CD14-positive monocyte (primary cell): ENCODE data around the gene CELF1. TPM values are rescaled to one million over a fixed set of nuclear protein-coding genes. Genes with fewer than 3 reads are reported as not detected.

Experiments used
- DNase-seq, 3 donors: peaks; one replicate each; pipeline ENCODE4 v3.0.0-alpha.2; 2011 to 2022
- H2AFZ ChIP-seq: 2 replicates; pipeline ENCODE4 v1.6.0; 2012; ENCODE audit warnings: mild to moderate bottlenecking, low read depth, low read length, inconsistent platforms; ENCODE audit not compliant: insufficient read depth, poor library complexity, severe bottlenecking
- H3K27ac ChIP-seq, 2 donors: 1 replicate in 1 of 2; 2 replicates in 1 of 2; pipeline ENCODE4 v1.5.1; 2012 to 2013; ENCODE audit warnings: low read length in 2 of 2, control low read depth in 1 of 2, inconsistent platforms in 1 of 2, low read depth in 1 of 2, mild to moderate bottlenecking in 1 of 2
- H3K27me3 ChIP-seq, 2 donors: one replicate each; pipeline versions ENCODE4 v1.6.0 to v1.6.1; 2011 to 2013; ENCODE audit warnings: low read length in 2 of 2; ENCODE audit not compliant: control insufficient read depth in 2 of 2, insufficient read depth in 2 of 2
- H3K36me3 ChIP-seq, 2 donors: replicated peaks in 1 of 2; 1 replicate in 1 of 2; 2 replicates in 1 of 2; pipeline versions ENCODE4 v1.5.1 to v1.6.1; 2012 to 2013; ENCODE audit warnings: low read length in 2 of 2, control low read depth in 1 of 2, inconsistent platforms in 1 of 2, mild to moderate bottlenecking in 1 of 2; ENCODE audit not compliant: insufficient read depth in 2 of 2, control insufficient read depth in 1 of 2
- H3K4me1 ChIP-seq, 2 donors: 1 replicate in 1 of 2; 2 replicates in 1 of 2; pipeline versions ENCODE4 v1.5.1 to v1.6.1; 2012 to 2013; ENCODE audit warnings: low read length in 2 of 2, control low read depth in 1 of 2, inconsistent platforms in 1 of 2, mild to moderate bottlenecking in 1 of 2, moderate library complexity in 1 of 2; ENCODE audit not compliant: insufficient read depth in 2 of 2, control insufficient read depth in 1 of 2
- H3K4me2 ChIP-seq: replicated peaks from 2 replicates; pipeline ENCODE3; 2012; ENCODE audit warnings: low read length, moderate library complexity, mild to moderate bottlenecking; ENCODE audit not compliant: poor library complexity, severe bottlenecking; ENCODE audit errors: extremely low read depth
- H3K4me3 ChIP-seq, 3 experiments: fragments of 200-600 bp in 1 of 3; sonication (generic) in 1 of 3; replicated peaks in 1 of 3; 1 replicate in 2 of 3; 2 replicates in 1 of 3; pipeline ENCODE4 v1.5.1; 2011 to 2013; ENCODE audit warnings: low read length in 3 of 3, mild to moderate bottlenecking in 3 of 3, control low read depth in 2 of 3, low read depth in 2 of 3, inconsistent platforms in 1 of 3, moderate library complexity in 1 of 3
- H3K79me2 ChIP-seq: 2 replicates; pipeline ENCODE4 v1.6.0; 2012; ENCODE audit warnings: mild to moderate bottlenecking, control low read depth, inconsistent platforms, low read length, moderate library complexity; ENCODE audit not compliant: insufficient read depth
- H3K9ac ChIP-seq: 2 replicates; pipeline ENCODE4 v1.6.0; 2017; ENCODE audit warnings: low read length, mild to moderate bottlenecking; ENCODE audit not compliant: insufficient read depth, poor library complexity, severe bottlenecking
- H3K9me3 ChIP-seq, 2 donors: replicated peaks in 1 of 2; 1 replicate in 1 of 2; 2 replicates in 1 of 2; pipeline versions ENCODE4 v1.5.1 to v1.6.1; 2012 to 2013; ENCODE audit warnings: low read length in 2 of 2, control low read depth in 1 of 2; ENCODE audit not compliant: control insufficient read depth in 1 of 2, insufficient read depth in 1 of 2
- H4K20me1 ChIP-seq: 2 replicates; pipeline ENCODE4 v1.6.0; 2012; ENCODE audit warnings: mild to moderate bottlenecking, low read length, control low read depth, moderate library complexity; ENCODE audit not compliant: insufficient read depth
- H3K27ac Mint-ChIP-seq, 7 donors: one replicate each; pipeline ENCODE4 v1.8.0; 2020; ENCODE audit warnings: mild to moderate bottlenecking in 7 of 7, mixed read lengths in 7 of 7, moderate library complexity in 6 of 7, inconsistent platforms in 2 of 7
- H3K27me3 Mint-ChIP-seq, 3 donors: one replicate each; pipeline ENCODE4 v1.8.0; 2021 to 2022; ENCODE audit warnings: low read depth in 3 of 3, mild to moderate bottlenecking in 3 of 3, mixed read lengths in 3 of 3, moderate library complexity in 3 of 3, inconsistent platforms in 1 of 3
- H3K36me3 Mint-ChIP-seq, 2 donors: one replicate each; pipeline ENCODE4 v1.8.0; 2020; ENCODE audit warnings: mixed read lengths in 2 of 2, inconsistent platforms in 1 of 2, mild to moderate bottlenecking in 1 of 2
- H3K4me1 Mint-ChIP-seq: one replicate; pipeline ENCODE4 v1.8.0; 2020; ENCODE audit warnings: mild to moderate bottlenecking, mixed read lengths
- H3K4me3 Mint-ChIP-seq, 2 donors: one replicate each; pipeline ENCODE4 v1.8.0; 2020; ENCODE audit warnings: mild to moderate bottlenecking in 2 of 2, mixed read lengths in 2 of 2, moderate library complexity in 1 of 2
- H3K9me3 Mint-ChIP-seq, 7 donors: one replicate each; pipeline ENCODE4 v1.8.0; 2020 to 2022; ENCODE audit warnings: mixed read lengths in 7 of 7, mild to moderate bottlenecking in 6 of 7, moderate library complexity in 6 of 7, inconsistent platforms in 2 of 7
- WGBS: methylation state at CpG from one replicate; pipeline ENCODE4 v1.1.5; 2013; ENCODE audit warnings: missing lambda C conversion rate; ENCODE audit not compliant: insufficient coverage; 5-methylcytosine and 5-hydroxymethylcytosine counted together
- intact Hi-C, 2 donors: fragments of 100-400 bp; cut with micrococcal nuclease; formaldehyde crosslinking; loops; one replicate each; pipeline versions ENCODE4 v1.15.0 to v1.15.1; 2023
- polyA plus RNA-seq, 3 donors: library from polyadenylated mRNA; depleted of rRNA in 1 of 3; unstranded in 2 of 3; stranded (reverse) in 1 of 3; fragments of 300-500 nt in 2 of 3; fragments of >200 nt in 1 of 3; fragmentation: Illumina TruSeq in 2 of 3; gene quantifications; 1 replicate in 2 of 3; 2 replicates in 1 of 3; pipeline ENCODE4 v1.2.3, GENCODE V29; 2012 to 2021
- TF ChIP-seq, protein P1 (sequence below): fragments of 200-600 bp; IDR thresholded peaks from one replicate; pipeline ENCODE4 v1.8.0; 2022; ENCODE audit warnings: antibody characterized with exemption, mild to moderate bottlenecking

The CELF1 gene
- polyA plus RNA-seq, 3 donors = 27.2 to 117 (median 39.9) TPM

DNA sequence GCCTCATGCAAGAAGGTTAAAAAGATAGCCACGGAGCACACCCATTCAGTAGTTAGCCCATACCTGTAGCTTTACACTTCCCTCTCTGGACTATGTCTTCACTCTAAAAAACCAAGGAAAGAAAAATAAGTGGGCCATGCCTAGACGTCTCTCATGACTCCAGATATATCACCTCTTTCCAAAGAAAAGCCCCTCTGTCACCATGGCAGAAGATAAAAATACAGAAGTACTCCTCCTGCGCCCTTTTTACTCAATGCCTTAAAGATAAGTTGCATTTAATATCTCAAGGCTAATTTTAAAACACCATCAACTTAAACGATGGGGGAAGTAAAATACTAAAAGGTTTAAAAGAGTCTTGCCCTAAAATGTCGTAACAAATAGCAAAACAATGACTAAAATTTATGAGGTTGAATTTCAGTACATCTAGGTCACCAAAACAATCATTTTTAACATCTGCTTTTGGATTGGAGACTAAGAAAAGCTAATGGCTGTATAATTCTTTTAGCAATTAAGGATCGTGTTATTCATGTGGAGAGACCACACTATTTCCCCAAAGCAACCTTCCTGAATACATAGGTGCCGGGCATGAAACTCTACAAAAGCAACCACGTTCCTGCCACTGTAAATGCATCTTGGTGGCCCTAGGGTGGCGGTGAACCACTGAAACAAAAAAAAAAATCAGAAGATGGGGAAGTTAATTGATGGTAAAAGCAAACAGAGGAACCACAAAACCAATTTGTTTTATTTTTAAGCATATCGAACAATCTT, 46.0 kb downstream of the CELF1 start:
- Mint-ChIP-seq H3K27ac (peak overlapping the region; percentile 81 to 95 (median 87)), H3K27me3 (no peaks in the 10 kb centered on the region), H3K9me3 (no peaks in the 10 kb centered on the region), H3K4me3 (peak overlapping the region; percentile 13 to 67), H3K36me3 (peaks cover 19 to 47% of the 10 kb centered on the region in 2 donors), H3K4me1 (peaks cover 65% of the 10 kb centered on the region)
- Histone ChIP-seq H3K4me3 (peak overlapping the region in 1 of 3 experiments; percentile 15), H3K4me2 (peak overlapping the region; percentile 19), H3K79me2 (peaks cover 100% of the 10 kb centered on the region), H3K36me3 (no peaks in the 10 kb centered on the region), H4K20me1 (peaks cover 99% of the 10 kb centered on the region), H3K4me1 (peaks cover 49 to 57% of the 10 kb centered on the region in 2 donors), H3K27me3 (no peaks in the 10 kb centered on the region), H3K9me3 (no peaks in the 10 kb centered on the region), H3K27ac (peak overlapping the region in 1 of 2 donors; percentile 60), H3K9ac (no peak overlapping the region), H2AFZ (no peak overlapping the region)
- TF ChIP-seq, protein P1, sequence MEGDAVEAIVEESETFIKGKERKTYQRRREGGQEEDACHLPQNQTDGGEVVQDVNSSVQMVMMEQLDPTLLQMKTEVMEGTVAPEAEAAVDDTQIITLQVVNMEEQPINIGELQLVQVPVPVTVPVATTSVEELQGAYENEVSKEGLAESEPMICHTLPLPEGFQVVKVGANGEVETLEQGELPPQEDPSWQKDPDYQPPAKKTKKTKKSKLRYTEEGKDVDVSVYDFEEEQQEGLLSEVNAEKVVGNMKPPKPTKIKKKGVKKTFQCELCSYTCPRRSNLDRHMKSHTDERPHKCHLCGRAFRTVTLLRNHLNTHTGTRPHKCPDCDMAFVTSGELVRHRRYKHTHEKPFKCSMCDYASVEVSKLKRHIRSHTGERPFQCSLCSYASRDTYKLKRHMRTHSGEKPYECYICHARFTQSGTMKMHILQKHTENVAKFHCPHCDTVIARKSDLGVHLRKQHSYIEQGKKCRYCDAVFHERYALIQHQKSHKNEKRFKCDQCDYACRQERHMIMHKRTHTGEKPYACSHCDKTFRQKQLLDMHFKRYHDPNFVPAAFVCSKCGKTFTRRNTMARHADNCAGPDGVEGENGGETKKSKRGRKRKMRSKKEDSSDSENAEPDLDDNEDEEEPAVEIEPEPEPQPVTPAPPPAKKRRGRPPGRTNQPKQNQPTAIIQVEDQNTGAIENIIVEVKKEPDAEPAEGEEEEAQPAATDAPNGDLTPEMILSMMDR = no peak
- intact Hi-C loops = no loop called here
- peak in 1 of 3 donors; percentile 14 for DNase-seq
- 65% methylated on average over 2 of the region's 10 CpGs for WGBS

DNA sequence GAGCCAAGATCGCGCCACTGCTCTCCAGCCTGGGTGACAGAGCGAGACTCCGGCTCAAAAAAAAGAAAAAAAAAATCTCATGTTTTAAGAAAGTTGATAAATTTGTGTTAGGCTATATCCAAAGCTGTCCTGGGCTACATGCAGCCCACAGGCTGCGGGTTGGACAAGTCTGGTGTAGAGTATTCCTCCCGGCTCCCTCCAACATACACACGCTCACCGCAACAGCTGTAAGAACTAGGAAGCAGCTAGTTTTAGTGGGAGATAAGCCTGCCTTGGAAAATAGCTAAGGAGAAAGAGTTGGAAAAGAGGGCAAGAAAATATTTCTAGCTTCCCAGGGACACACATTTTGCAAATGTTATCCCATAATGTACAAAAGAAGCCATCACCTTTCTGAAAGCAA, 46.6 kb downstream of the CELF1 start:
- no peak overlapping the region for H2AFZ ChIP-seq
- H3K27ac ChIP-seq = peak overlapping the region; percentile 16 to 60
- no peak for DNase-seq
- intact Hi-C loops = no loop called here
- no peaks in the 10 kb centered on the region for H3K36me3 ChIP-seq
- Mint-ChIP-seq H3K27me3 (no peaks in the 10 kb centered on the region), H3K36me3 (peaks cover 17 to 44% of the 10 kb centered on the region in 2 donors), H3K4me3 (no peak overlapping the region), H3K27ac (peak overlapping the region; percentile 75 to 95 (median 87)), H3K4me1 (peaks cover 59% of the 10 kb centered on the region), H3K9me3 (no peaks in the 10 kb centered on the region)
- H3K79me2 ChIP-seq = peaks cover 100% of the 10 kb centered on the region
- peaks cover 45 to 56% of the 10 kb centered on the region in 2 donors for H3K4me1 ChIP-seq
- H3K27me3 ChIP-seq = no peaks in the 10 kb centered on the region
- WGBS = 100% methylated on average over 4 of the region's 8 CpGs
- H4K20me1 ChIP-seq = peaks cover 99% of the 10 kb centered on the region
- no peak overlapping the region for H3K9ac ChIP-seq
- no peak overlapping the region for H3K4me3 ChIP-seq
- no peak overlapping the region for H3K4me2 ChIP-seq
- TF ChIP-seq, protein P1 = no peak
- no peaks in the 10 kb centered on the region for H3K9me3 ChIP-seq
